GM15510 (cell line): ENCODE results near the gene BCAS4.

Source experiments
- POLR2A ChIP-seq: IDR thresholded peaks from 3 replicates; pipeline ENCODE4 v1.6.1; 2011; ENCODE audit warnings: borderline replicate concordance; ENCODE audit not compliant: insufficient read length; ENCODE audit errors: extremely low read depth

BCAS4 gene

GRCh38 chr20:50855498-50856474, 60.9 kb downstream of the BCAS4 start:
- TF ChIP-seq POLR2A, result no peak

DNA sequence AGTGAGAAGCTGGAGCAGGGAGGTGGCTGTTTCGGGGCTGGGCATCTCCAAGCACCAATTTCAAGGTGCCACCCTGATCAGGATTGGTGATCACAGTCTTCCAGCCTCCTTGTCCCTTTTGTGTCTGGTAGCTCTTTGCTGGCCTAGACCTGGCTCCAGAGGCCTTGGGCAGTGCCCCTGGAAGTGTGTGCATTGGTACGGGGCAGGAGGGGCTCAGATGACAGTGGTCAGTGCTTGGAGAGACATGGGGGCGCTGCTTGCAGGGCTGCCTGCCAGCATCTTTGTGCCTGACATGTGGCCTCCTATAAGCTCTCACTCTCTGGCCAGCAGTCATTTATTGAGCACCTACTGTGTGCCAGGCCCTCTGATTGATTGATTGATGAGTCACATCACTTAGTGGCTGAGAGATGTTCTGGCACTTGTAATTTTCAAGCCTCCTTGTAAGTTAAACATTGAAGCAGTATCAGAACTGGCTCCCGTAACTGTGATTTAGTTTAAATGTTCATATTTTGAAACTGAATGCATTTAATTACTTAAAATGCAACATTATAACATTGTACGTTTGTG, 61.7 kb downstream of the BCAS4 start:
- no peak for TF ChIP-seq POLR2A

- no peak for TF ChIP-seq POLR2A
Observed at GRCh38 chr20:50857348-50857747, 62.5 kb downstream of the BCAS4 start.

DNA sequence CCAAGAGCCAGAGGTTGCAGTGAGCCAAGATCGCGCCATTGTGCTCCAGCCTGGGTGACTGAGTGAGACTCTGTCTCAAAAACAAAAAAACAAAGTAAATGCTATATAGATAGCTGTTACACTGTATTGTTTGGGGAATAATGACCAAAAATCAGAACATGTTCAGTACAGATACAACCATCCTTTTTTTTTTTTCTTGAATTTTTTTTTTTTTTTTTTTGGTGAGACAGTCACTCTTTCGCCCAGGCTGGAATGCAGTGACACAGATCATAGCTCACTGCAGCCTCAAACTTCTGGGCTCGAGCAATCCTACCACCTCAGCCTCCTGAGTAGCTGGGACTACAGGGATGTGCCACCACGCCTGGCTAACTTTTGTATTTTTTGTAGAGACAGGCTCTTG, 63.7 kb downstream of the BCAS4 start:
- TF ChIP-seq POLR2A, result no peak

DNA sequence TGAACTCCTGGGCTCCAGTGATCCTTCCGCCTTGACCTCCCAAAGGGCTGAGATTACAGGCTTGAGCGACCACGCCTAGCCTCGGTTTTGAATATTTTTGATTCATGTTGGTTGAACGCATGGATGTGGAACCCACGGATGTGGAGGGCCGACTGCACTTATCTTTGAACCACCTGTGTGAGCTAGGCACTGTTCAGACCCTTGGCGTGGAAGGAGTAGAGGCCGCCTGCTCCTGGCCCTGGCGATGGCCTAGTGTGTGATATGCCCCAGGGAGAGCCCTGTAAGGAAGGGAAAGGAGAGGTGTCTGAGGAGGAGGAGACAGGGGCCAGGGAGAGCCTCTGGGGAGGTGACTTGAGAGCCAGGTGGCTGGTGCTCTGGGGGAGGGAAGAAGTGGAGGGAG, 64.3 kb downstream of the BCAS4 start:
- no peak for TF ChIP-seq POLR2A

- TF ChIP-seq POLR2A, result no peak
Observed at GRCh38 chr20:50861012-50861411, 66.2 kb downstream of the BCAS4 start.

DNA sequence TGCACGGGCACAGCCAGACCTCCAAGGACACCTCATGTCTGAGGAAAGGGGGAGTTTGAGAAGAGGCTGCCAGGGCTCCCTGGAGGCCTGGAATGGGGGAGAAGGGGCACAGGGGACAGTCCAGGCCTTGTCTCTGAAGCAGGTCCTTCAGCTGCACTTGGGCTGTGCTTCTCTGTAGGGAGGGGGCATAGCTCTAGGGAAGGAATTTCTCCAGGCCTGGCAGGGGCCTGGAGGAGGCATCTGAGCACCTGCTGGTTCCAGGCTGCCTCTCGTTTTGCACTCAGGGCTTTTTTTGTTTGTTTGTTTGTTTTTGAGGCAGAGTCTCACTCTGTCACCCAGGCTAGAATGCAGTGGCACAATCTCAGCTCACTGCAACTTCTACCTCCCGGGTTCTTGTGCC, 67.7 kb downstream of the BCAS4 start:
- no peak for TF ChIP-seq POLR2A

DNA sequence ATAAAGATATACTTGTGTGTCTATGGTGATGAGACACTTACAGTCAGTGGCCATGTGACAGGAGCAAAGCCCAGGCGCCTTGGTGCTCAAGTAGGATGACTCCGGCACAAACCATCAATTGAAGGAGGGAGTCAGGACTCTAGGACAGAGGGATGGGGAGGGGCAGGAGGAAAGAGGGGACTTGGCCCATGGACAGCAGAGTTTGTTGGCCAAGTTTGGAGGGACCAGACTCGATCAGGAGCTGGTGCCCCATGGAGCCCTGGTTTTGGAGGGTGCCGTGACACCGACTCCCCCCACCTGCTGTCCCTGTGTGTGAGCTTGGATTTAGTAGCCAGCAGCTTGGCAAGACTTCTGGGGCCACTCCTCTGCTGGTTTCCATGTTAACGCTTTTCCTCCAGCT, 70.3 kb downstream of the BCAS4 start:
- no peak for TF ChIP-seq POLR2A

- no peak for TF ChIP-seq POLR2A
Observed at GRCh38 chr20:50865591-50865990, 70.7 kb downstream of the BCAS4 start.

GRCh38 chr20:50866036-50866685, 71.3 kb downstream of the BCAS4 start:
- no peak for TF ChIP-seq POLR2A

DNA sequence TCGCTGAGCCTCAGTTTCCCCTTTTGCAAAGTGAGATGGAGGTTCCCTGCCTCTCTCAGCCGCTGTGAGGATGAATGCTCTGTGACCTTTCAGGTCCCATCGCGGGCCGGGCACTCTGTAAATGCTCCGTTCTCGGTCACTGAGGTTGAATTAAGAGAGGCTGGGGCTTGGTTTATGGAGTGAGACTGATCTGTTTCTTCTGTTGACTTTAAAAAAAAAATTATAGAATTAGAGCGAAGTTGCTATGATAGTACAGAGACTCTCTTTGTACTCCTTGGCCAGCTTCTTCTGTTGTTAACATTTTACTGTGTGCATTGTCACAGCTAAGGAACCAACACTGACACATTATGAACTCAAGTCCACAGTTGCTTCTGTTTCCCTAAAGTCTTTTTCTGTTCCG, 72.0 kb downstream of the BCAS4 start:
- TF ChIP-seq POLR2A, result no peak

GRCh38 chr20:50867805-50868204, 72.9 kb downstream of the BCAS4 start:
- no peak for TF ChIP-seq POLR2A

- TF ChIP-seq POLR2A, result no peak
Observed at GRCh38 chr20:50868509-50869495, 73.9 kb downstream of the BCAS4 start.

DNA sequence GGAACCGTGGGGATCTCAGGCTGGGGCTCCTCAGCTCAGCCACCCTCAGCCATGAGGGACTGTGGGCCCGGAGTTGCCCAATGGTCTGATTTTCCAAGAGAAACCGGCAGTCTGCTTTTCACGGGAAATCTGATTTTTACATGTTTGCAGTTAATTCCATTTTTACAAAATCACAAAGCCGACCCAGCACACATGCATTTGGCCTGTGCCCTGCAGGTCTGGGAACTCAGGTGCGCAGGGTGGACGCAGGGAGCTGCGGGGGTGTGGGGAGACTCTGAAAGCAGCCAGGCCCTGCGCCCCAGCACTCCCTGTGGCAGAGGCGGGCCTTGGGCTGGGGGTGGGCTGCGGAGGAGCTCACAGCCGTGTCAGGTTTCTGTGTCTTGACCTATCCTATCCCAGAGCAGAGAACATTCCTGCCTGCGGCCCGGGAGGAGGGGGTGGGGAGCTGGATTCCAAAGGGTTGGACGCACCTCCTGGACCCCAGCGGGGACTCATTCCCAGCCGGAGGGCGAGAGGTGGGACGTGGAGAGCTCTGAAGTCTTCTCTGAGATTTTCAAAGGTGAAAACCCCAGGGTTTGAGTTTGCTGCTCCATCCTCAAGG, 75.8 kb downstream of the BCAS4 start:
- TF ChIP-seq POLR2A, result no peak

DNA sequence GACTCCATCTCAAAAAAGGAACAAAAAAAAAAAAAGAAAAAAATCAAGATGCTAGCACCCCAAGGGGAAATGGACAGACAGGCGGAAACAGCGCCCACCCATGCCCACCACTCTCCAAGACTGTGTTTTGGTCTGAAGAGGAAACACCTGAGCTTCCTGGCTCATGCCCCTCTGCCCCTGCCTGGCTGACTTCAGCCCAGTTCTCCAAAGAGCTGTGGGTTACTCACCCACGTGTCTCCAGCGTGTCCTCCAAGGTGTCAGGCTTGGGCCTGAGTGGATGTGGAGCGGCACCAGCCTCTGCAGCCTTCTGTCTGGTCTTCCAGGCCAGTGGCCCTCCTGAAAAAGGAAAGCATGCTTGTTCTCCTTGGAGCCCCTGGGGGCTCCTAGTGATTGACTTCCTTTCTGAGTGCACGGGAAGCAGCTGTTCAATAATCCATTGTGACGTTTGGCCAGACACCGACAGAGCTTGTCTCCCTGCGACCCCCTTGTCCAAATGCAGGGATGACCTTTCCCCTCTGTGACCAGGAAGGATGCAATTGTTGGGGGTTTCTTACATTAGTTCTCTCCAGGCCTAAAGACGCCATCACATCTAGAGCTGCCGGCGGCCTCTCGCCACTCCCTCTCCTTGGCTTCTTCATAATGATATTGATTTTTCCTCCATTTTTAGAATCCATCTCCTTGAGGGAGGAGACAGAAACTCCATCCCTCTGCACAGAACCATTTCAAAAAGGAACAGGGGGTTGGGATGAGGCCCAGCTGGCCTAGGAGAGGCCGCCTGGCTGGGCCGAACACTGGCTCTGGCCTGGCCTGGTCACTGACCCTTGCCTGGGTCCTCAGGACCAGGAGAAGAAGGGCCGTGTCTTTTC, 77.9 kb downstream of the BCAS4 start:
- TF ChIP-seq POLR2A, result no peak
